ENCODE measurements around the gene UBR3. TPM values are rescaled to one million over a fixed set of nuclear protein-coding genes. Genes with fewer than 3 reads are reported as not detected.
"Not testable (repeated sequence)": the region's sequence is repeated elsewhere in the genome, so short reads cannot be mapped to it uniquely, and the experiment has no call there.

The UBR3 gene
- total RNA-seq, 3 donors from 2014 or later (not counting 1 experiment from before 2014, with no cell fraction given), result 40.8 to 54.5 (median 41.0) TPM

DNA sequence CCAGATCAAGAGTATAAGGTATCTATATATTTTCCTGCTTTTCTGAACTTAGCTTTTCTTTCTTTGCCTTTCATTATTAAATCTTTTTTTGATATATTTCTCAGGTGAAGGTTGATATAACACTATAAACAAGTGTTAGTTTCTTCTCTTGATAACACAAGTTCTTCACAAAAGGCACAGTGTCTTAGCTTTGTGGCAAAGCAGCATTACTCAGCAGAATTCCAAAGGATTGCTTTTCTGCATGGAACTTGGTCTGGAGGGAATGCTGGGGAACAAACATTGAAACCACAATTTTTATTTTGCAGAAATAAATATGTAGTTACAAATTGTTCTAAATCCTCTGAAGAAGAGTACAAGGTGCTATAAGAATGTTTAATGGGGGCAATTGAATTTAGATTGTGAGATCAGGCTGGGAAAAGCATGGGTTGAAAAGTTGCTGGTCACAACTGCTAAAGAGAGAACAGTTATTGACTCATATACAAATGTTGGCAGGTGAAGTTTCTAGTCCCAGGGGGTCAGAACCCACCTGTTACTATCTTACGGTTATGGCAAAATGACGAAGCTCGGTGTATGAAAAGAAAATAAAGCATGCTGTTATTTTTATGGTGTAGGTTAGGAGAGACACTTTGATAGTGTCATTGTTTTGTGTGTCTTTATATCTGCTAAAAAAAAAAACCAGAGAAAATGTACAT lies 68.2 kb downstream of the UBR3 start:
- WGBS (ENCODE audit: insufficient coverage), result 98% methylated on average over 3 of the region's 3 CpGs
- peaks cover 9% of the 10 kb centered on the region for H3K36me3 Mint-ChIP-seq
- H3K9me3 Mint-ChIP-seq, result no peaks in the 10 kb centered on the region
- no peak overlapping the region for H3K4me3 ChIP-seq (ENCODE audit: low read length)
- H3K27me3 ChIP-seq (ENCODE audit: control insufficient read depth, insufficient read depth, low read length), result no peaks in the 10 kb centered on the region
- intact Hi-C loops (cut with micrococcal nuclease), result no loop called here
- H3K4me1 ChIP-seq (ENCODE audit: control insufficient read depth, insufficient read depth, low read length), result no peaks in the 10 kb centered on the region
- H3K36me3 ChIP-seq (ENCODE audit: control insufficient read depth, insufficient read depth, low read length), result peaks cover 16% of the 10 kb centered on the region
- no peak overlapping the region for H3K4me3 Mint-ChIP-seq
- peaks cover 0 to 6% of the 10 kb centered on the region in 2 donors for H3K4me1 Mint-ChIP-seq
- no peak overlapping the region for H3K27ac ChIP-seq (ENCODE audit: low read length)
- H3K27ac Mint-ChIP-seq, result no peak overlapping the region
- H3K27me3 Mint-ChIP-seq (ENCODE audit: low read depth in 2 of 2), result no peaks in the 10 kb centered on the region
- DNase-seq (no peak), ATAC-seq (no peak)
- TF ChIP-seq, protein P1, sequence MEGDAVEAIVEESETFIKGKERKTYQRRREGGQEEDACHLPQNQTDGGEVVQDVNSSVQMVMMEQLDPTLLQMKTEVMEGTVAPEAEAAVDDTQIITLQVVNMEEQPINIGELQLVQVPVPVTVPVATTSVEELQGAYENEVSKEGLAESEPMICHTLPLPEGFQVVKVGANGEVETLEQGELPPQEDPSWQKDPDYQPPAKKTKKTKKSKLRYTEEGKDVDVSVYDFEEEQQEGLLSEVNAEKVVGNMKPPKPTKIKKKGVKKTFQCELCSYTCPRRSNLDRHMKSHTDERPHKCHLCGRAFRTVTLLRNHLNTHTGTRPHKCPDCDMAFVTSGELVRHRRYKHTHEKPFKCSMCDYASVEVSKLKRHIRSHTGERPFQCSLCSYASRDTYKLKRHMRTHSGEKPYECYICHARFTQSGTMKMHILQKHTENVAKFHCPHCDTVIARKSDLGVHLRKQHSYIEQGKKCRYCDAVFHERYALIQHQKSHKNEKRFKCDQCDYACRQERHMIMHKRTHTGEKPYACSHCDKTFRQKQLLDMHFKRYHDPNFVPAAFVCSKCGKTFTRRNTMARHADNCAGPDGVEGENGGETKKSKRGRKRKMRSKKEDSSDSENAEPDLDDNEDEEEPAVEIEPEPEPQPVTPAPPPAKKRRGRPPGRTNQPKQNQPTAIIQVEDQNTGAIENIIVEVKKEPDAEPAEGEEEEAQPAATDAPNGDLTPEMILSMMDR (IDR thresholded peaks at IDR 0.05), result no peak
- H3K9me3 ChIP-seq (ENCODE audit: control insufficient read depth, insufficient read depth, low read length), result no peaks in the 10 kb centered on the region

- H3K27ac ChIP-seq (ENCODE audit: low read length), result no peak overlapping the region
Measured at GRCh38 chr2:169897834-169898233, 70.6 kb downstream of the UBR3 start.

GRCh38 chr2:169900103-169900502 lies 72.8 kb downstream of the UBR3 start:
- H3K36me3 ChIP-seq (ENCODE audit: control insufficient read depth, insufficient read depth, low read length), result peaks cover 19% of the 10 kb centered on the region
- H3K4me3 ChIP-seq (ENCODE audit: low read length); ATAC-seq; H3K9me3 Mint-ChIP-seq; H3K4me3 Mint-ChIP-seq; H3K27me3 Mint-ChIP-seq (ENCODE audit: low read depth in 2 of 2); H3K27me3 ChIP-seq (ENCODE audit: control insufficient read depth, insufficient read depth, low read length); H3K4me1 Mint-ChIP-seq; H3K4me1 ChIP-seq (ENCODE audit: control insufficient read depth, insufficient read depth, low read length); H3K27ac ChIP-seq (ENCODE audit: low read length); H3K9me3 ChIP-seq (ENCODE audit: control insufficient read depth, insufficient read depth, low read length); intact Hi-C loops (cut with micrococcal nuclease); H3K36me3 Mint-ChIP-seq; DNase-seq; H3K27ac Mint-ChIP-seq: not testable (repeated sequence)
- WGBS (ENCODE audit: insufficient coverage), result 58% methylated on average over 2 of the region's 4 CpGs

More at GRCh38 chr2:169897834-169898233, 70.6 kb downstream of the UBR3 start:
- no peak overlapping the region for H3K27ac Mint-ChIP-seq
- no peaks in the 10 kb centered on the region for H3K27me3 Mint-ChIP-seq (ENCODE audit: low read depth in 2 of 2)
- no peak overlapping the region for H3K4me3 ChIP-seq (ENCODE audit: low read length)
- ATAC-seq (no peak), DNase-seq (no peak)
- no peaks in the 10 kb centered on the region for H3K4me1 ChIP-seq (ENCODE audit: control insufficient read depth, insufficient read depth, low read length)
- TF ChIP-seq, protein P1 (IDR thresholded peaks at IDR 0.05), result no peak
- peaks cover 0 to 6% of the 10 kb centered on the region in 2 donors for H3K4me1 Mint-ChIP-seq
- no peaks in the 10 kb centered on the region for H3K27me3 ChIP-seq (ENCODE audit: control insufficient read depth, insufficient read depth, low read length)
- no peaks in the 10 kb centered on the region for H3K9me3 Mint-ChIP-seq
- H3K4me3 Mint-ChIP-seq, result no peak overlapping the region
- peaks cover 23% of the 10 kb centered on the region for H3K36me3 ChIP-seq (ENCODE audit: control insufficient read depth, insufficient read depth, low read length)
- H3K36me3 Mint-ChIP-seq, result peaks cover 9% of the 10 kb centered on the region
- H3K9me3 ChIP-seq (ENCODE audit: control insufficient read depth, insufficient read depth, low read length), result no peaks in the 10 kb centered on the region
- intact Hi-C loops (cut with micrococcal nuclease), result no loop called here

DNA sequence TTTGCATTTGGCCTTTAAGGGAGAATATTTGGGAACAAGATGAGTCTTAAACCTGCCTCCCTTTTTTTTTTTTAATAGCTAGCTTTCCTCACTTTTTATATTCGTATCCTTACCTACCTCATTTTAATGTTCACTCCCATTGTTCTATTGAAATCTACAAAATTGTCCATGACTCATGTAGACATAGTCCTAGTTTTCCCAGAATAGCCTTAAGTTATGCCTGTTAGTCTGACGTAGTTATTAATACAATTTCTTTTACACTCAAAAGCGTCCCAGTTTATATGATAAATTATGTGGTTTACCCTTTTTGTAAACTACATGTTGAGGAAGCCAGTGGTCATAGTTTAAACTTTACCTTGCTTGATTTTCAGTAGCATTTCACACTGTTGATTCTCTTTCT lies 73.4 kb downstream of the UBR3 start:
- Mint-ChIP-seq H3K9me3 (no peaks in the 10 kb centered on the region), H3K27ac (no peak overlapping the region), H3K36me3 (peaks cover 3% of the 10 kb centered on the region), H3K4me3 (no peak overlapping the region), H3K4me1 (peaks cover 0 to 6% of the 10 kb centered on the region in 2 donors), H3K27me3 (ENCODE audit: low read depth in 2 of 2) (no peaks in the 10 kb centered on the region)
- DNase-seq (no peak), ATAC-seq (no peak)
- Histone ChIP-seq H3K4me3 (ENCODE audit: low read length) (no peak overlapping the region), H3K4me1 (ENCODE audit: control insufficient read depth, insufficient read depth, low read length) (no peaks in the 10 kb centered on the region), H3K9me3 (ENCODE audit: control insufficient read depth, insufficient read depth, low read length) (no peaks in the 10 kb centered on the region), H3K27ac (ENCODE audit: low read length) (no peak overlapping the region), H3K27me3 (ENCODE audit: control insufficient read depth, insufficient read depth, low read length) (no peaks in the 10 kb centered on the region), H3K36me3 (ENCODE audit: control insufficient read depth, insufficient read depth, low read length) (peaks cover 15% of the 10 kb centered on the region)
- WGBS (ENCODE audit: insufficient coverage), result 89% methylated on average over 1 of the region's 3 CpGs
- intact Hi-C loops (cut with micrococcal nuclease), result no loop called here
- TF ChIP-seq, protein P1 (IDR thresholded peaks at IDR 0.05), result no peak

All from natural killer cell (primary cell).